Tibial nerve (tissue), 4 donors: ENCODE results near the gene CREBL2. TPM values are rescaled to one million over a fixed set of nuclear protein-coding genes. Genes with fewer than 3 reads are reported as not detected.
"Not testable (repeated sequence)": the region's sequence is repeated elsewhere in the genome, so short reads cannot be mapped to it uniquely, and the experiment has no call there.

ENCODE experiments used
- DNase-seq, 2 donors: peaks; one replicate each; pipeline ENCODE4 v3.0.0-alpha.2; 2019; ENCODE audit warnings: low spot score in 2 of 2
- H3K27ac ChIP-seq, 4 donors: fragments of 200-600 bp; sonication (generic) in 3 of 4; one replicate each; pipeline ENCODE4 v1.5.1; 2017 to 2019; ENCODE audit warnings: mild to moderate bottlenecking in 1 of 4
- H3K27me3 ChIP-seq, 2 donors: fragments of 200-600 bp; sonication (generic) in 1 of 2; one replicate each; pipeline versions ENCODE4 v1.5.1 to v1.6.0; 2017 to 2019
- H3K36me3 ChIP-seq, 3 donors: fragments of 200-600 bp; sonication (generic); one replicate each; pipeline ENCODE4 v1.5.1; 2018 to 2019
- H3K4me1 ChIP-seq, 4 donors: fragments of 200-600 bp; sonication (generic) in 3 of 4; one replicate each; pipeline ENCODE4 v1.5.1; 2017 to 2019
- H3K4me3 ChIP-seq, 4 donors: fragments of 200-600 bp; sonication (generic) in 3 of 4; one replicate each; pipeline ENCODE4 v1.5.1; 2017 to 2019; ENCODE audit warnings: mild to moderate bottlenecking in 1 of 4, moderate library complexity in 1 of 4
- H3K9me3 ChIP-seq, 4 donors: fragments of 200-600 bp; sonication (generic) in 3 of 4; one replicate each; pipeline ENCODE4 v1.5.1; 2017 to 2019
- CTCF ChIP-seq, 5 experiments: fragments of 200-600 bp in 3 of 5; fragments of 450-650 bp in 2 of 5; sonication (generic) in 3 of 5; IDR thresholded peaks; one replicate each; pipeline ENCODE4 v1.5.1; 2016 to 2019; ENCODE audit warnings: antibody characterized with exemption in 5 of 5, mild to moderate bottlenecking in 3 of 5, moderate library complexity in 2 of 5
- EP300 ChIP-seq, 2 donors: sonication (generic); formaldehyde crosslinking; IDR thresholded peaks; one replicate each; pipeline ENCODE4 v1.6.1; 2017; ENCODE audit warnings: antibody characterized with exemption in 2 of 2, mild to moderate bottlenecking in 1 of 2
- POLR2A ChIP-seq, 2 donors: fragments of 450-650 bp; IDR thresholded peaks; one replicate each; pipeline ENCODE4 v1.6.1; 2017; ENCODE audit warnings: antibody characterized with exemption in 2 of 2, mild to moderate bottlenecking in 2 of 2, moderate library complexity in 2 of 2
- WGBS, 2 donors: methylation state at CpG; one replicate each; pipeline ENCODE4 v1.1.5; 2018; 5-methylcytosine and 5-hydroxymethylcytosine counted together
- total RNA-seq, 4 donors: library from RNA; depleted of rRNA; stranded (reverse); fragments of >200 nt; gene quantifications; one replicate each; pipeline ENCODE4 v1.1.0, GENCODE V29; 2016

The CREBL2 gene
- total RNA-seq, 4 donors from 2014 or later = 39.9 to 74.7 (median 52.9) TPM

- DNase-seq = no peak
- Histone ChIP-seq H3K4me1 (no peaks in the 10 kb centered on the region), H3K9me3 (peaks cover 0 to 21% (median under 1%) of the 10 kb centered on the region in 4 donors), H3K36me3 (peaks cover 5 to 69% (median 5%) of the 10 kb centered on the region in 3 donors), H3K27me3 (no peaks in the 10 kb centered on the region), H3K4me3 (no peak overlapping the region), H3K27ac (no peak overlapping the region)
- WGBS, 2 donors = 88 to 96% methylated on average over 3 of the region's 3 CpGs
- TF ChIP-seq EP300 (IDR thresholded peaks at IDR 0.05) = no peak
- TF ChIP-seq CTCF (IDR thresholded peaks at IDR 0.05) = no peak
- no peak for TF ChIP-seq POLR2A (IDR thresholded peaks at IDR 0.05)
Observed at GRCh38 chr12:12642916-12643315, 31.2 kb downstream of the CREBL2 start.

GRCh38 chr12:12645485-12645884, 33.8 kb downstream of the CREBL2 start:
- no peak for DNase-seq

GRCh38 chr12:12645968-12646367, 34.3 kb downstream of the CREBL2 start:
- not testable (repeated sequence) for H3K4me1 ChIP-seq, DNase-seq, H3K27me3 ChIP-seq, H3K27ac ChIP-seq, H3K4me3 ChIP-seq
- Histone ChIP-seq H3K36me3 (peaks cover 0 to 38% (median 5%) of the 10 kb centered on the region in 3 donors), H3K9me3 (peaks cover 0 to 38% (median 9%) of the 10 kb centered on the region in 4 donors)
- WGBS, 2 donors = 88 to 93% methylated on average over 6 of the region's 6 CpGs

More at GRCh38 chr12:12645485-12645884, 33.8 kb downstream of the CREBL2 start:
- WGBS, 2 donors = 68 to 74% methylated on average over 3 of the region's 3 CpGs
- peaks cover 0 to 43% (median 5%) of the 10 kb centered on the region in 3 donors for H3K36me3 ChIP-seq
- no peaks in the 10 kb centered on the region for H3K4me1 ChIP-seq
- no peak overlapping the region for H3K27ac ChIP-seq
- H3K27me3 ChIP-seq = no peaks in the 10 kb centered on the region
- H3K4me3 ChIP-seq = no peak overlapping the region
- peak in 3 of 5 experiments; percentile 21 to 29 (median 27) for TF ChIP-seq CTCF (IDR thresholded peaks at IDR 0.05)
- no peak for TF ChIP-seq POLR2A (IDR thresholded peaks at IDR 0.05)
- peaks cover 0 to 36% (median 9%) of the 10 kb centered on the region in 4 donors for H3K9me3 ChIP-seq

- Histone ChIP-seq H3K36me3 (peaks cover 0 to 35% (median 5%) of the 10 kb centered on the region in 3 donors), H3K4me3 (no peak overlapping the region), H3K27ac (no peak overlapping the region), H3K27me3 (no peaks in the 10 kb centered on the region), H3K9me3 (peaks cover 0 to 38% (median 9%) of the 10 kb centered on the region in 4 donors), H3K4me1 (no peaks in the 10 kb centered on the region)
- DNase-seq = no peak
- 83% methylated on average over 1 of the region's 1 CpG for WGBS, 2 donors
- TF ChIP-seq EP300 (IDR thresholded peaks at IDR 0.05) = no peak
Observed at GRCh38 chr12:12646483-12647072, 34.9 kb downstream of the CREBL2 start.

GRCh38 chr12:12648284-12648683, 36.6 kb downstream of the CREBL2 start:
- DNase-seq = no peak
- TF ChIP-seq POLR2A (IDR thresholded peaks at IDR 0.05) = no peak
- Histone ChIP-seq H3K27me3 (no peaks in the 10 kb centered on the region), H3K27ac (no peak overlapping the region), H3K36me3 (peaks cover 0 to 18% (median 0%) of the 10 kb centered on the region in 3 donors), H3K9me3 (peaks cover 0 to 38% (median 9%) of the 10 kb centered on the region in 4 donors), H3K4me3 (no peak overlapping the region), H3K4me1 (no peaks in the 10 kb centered on the region)

GRCh38 chr12:12648951-12649650, 37.4 kb downstream of the CREBL2 start:
- no peak overlapping the region for H3K4me3 ChIP-seq
- H3K36me3 ChIP-seq = peaks cover 0 to 10% (median 0%) of the 10 kb centered on the region in 3 donors
- no peaks in the 10 kb centered on the region for H3K4me1 ChIP-seq
- TF ChIP-seq POLR2A (IDR thresholded peaks at IDR 0.05) (no peak), EP300 (IDR thresholded peaks at IDR 0.05) (no peak), CTCF (IDR thresholded peaks at IDR 0.05) (no peak)
- no peaks in the 10 kb centered on the region for H3K27me3 ChIP-seq
- no peak overlapping the region for H3K27ac ChIP-seq
- peaks cover 0 to 38% (median 9%) of the 10 kb centered on the region in 4 donors for H3K9me3 ChIP-seq
- DNase-seq = no peak
